HL-60 (cell line): ENCODE results near the gene TMC1.

Source experiments
- GABPA ChIP-seq: IDR thresholded peaks from 2 replicates; pipeline ENCODE4 v1.6.1; 2012; ENCODE audit warnings: low read depth
- POLR2AphosphoS5 ChIP-seq: IDR thresholded peaks from 2 replicates; pipeline ENCODE4 v1.6.1; 2012; ENCODE audit warnings: low read depth
- TF ChIP-seq, protein P1 (sequence below): IDR thresholded peaks from one replicate; pipeline ENCODE4 v1.5.1; 2011; ENCODE audit warnings: low read length, control low read depth, inconsistent platforms; ENCODE audit not compliant: insufficient read depth
- TF ChIP-seq, protein P2 (sequence below): IDR thresholded peaks from 2 replicates; pipeline ENCODE4 v1.6.1; 2012; ENCODE audit warnings: low read depth; ENCODE audit not compliant: insufficient replicate concordance

DNA sequence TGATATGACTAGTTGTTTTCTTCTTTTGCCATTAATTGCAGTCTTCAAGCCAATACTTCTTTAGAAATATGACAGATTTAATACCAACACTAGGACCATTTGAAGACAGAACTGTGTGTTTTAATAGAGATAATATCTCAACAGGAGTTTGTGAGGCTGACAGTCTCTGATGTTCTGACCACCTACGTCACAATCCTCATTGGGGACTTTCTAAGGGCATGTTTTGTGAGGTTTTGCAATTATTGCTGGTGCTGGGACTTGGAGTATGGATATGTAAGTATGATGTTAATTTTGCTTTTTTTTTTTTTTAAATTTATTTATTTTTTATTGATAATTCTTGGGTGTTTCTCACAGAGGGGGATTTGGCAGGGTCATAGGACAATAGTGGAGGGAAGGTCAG lies 283.8 kb downstream of the TMC1 start:
- TF ChIP-seq, protein P1, sequence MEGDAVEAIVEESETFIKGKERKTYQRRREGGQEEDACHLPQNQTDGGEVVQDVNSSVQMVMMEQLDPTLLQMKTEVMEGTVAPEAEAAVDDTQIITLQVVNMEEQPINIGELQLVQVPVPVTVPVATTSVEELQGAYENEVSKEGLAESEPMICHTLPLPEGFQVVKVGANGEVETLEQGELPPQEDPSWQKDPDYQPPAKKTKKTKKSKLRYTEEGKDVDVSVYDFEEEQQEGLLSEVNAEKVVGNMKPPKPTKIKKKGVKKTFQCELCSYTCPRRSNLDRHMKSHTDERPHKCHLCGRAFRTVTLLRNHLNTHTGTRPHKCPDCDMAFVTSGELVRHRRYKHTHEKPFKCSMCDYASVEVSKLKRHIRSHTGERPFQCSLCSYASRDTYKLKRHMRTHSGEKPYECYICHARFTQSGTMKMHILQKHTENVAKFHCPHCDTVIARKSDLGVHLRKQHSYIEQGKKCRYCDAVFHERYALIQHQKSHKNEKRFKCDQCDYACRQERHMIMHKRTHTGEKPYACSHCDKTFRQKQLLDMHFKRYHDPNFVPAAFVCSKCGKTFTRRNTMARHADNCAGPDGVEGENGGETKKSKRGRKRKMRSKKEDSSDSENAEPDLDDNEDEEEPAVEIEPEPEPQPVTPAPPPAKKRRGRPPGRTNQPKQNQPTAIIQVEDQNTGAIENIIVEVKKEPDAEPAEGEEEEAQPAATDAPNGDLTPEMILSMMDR: no peak
- TF ChIP-seq, protein P2, sequence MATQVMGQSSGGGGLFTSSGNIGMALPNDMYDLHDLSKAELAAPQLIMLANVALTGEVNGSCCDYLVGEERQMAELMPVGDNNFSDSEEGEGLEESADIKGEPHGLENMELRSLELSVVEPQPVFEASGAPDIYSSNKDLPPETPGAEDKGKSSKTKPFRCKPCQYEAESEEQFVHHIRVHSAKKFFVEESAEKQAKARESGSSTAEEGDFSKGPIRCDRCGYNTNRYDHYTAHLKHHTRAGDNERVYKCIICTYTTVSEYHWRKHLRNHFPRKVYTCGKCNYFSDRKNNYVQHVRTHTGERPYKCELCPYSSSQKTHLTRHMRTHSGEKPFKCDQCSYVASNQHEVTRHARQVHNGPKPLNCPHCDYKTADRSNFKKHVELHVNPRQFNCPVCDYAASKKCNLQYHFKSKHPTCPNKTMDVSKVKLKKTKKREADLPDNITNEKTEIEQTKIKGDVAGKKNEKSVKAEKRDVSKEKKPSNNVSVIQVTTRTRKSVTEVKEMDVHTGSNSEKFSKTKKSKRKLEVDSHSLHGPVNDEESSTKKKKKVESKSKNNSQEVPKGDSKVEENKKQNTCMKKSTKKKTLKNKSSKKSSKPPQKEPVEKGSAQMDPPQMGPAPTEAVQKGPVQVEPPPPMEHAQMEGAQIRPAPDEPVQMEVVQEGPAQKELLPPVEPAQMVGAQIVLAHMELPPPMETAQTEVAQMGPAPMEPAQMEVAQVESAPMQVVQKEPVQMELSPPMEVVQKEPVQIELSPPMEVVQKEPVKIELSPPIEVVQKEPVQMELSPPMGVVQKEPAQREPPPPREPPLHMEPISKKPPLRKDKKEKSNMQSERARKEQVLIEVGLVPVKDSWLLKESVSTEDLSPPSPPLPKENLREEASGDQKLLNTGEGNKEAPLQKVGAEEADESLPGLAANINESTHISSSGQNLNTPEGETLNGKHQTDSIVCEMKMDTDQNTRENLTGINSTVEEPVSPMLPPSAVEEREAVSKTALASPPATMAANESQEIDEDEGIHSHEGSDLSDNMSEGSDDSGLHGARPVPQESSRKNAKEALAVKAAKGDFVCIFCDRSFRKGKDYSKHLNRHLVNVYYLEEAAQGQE: no peak
- no peak for TF ChIP-seq POLR2AphosphoS5
- TF ChIP-seq GABPA: no peak
